ENCODE results near the gene SIK3.

Gene SIK3

GRCh38 chr11:116935514-116935913 lies 162.7 kb downstream of the SIK3 start:
- intact Hi-C loops (cut with DNase I; ENCODE audit: low total_unique reads) = no loop called here
- no peak for DNase-seq
- no peaks in the 10 kb centered on the region for H3K27me3 ChIP-seq
- H3K4me1 ChIP-seq = peaks cover 0 to 17% (median 5%) of the 10 kb centered on the region in 4 donors
- no peaks in the 10 kb centered on the region for H3K9me3 ChIP-seq
- H3K36me3 ChIP-seq = peaks cover 0 to 14% (median 3%) of the 10 kb centered on the region in 3 donors
- TF ChIP-seq, protein P1, sequence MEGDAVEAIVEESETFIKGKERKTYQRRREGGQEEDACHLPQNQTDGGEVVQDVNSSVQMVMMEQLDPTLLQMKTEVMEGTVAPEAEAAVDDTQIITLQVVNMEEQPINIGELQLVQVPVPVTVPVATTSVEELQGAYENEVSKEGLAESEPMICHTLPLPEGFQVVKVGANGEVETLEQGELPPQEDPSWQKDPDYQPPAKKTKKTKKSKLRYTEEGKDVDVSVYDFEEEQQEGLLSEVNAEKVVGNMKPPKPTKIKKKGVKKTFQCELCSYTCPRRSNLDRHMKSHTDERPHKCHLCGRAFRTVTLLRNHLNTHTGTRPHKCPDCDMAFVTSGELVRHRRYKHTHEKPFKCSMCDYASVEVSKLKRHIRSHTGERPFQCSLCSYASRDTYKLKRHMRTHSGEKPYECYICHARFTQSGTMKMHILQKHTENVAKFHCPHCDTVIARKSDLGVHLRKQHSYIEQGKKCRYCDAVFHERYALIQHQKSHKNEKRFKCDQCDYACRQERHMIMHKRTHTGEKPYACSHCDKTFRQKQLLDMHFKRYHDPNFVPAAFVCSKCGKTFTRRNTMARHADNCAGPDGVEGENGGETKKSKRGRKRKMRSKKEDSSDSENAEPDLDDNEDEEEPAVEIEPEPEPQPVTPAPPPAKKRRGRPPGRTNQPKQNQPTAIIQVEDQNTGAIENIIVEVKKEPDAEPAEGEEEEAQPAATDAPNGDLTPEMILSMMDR (IDR thresholded peaks at IDR 0.05) = no peak
- H3K27ac ChIP-seq = no peak overlapping the region
- H3K4me3 ChIP-seq = no peak overlapping the region

DNA sequence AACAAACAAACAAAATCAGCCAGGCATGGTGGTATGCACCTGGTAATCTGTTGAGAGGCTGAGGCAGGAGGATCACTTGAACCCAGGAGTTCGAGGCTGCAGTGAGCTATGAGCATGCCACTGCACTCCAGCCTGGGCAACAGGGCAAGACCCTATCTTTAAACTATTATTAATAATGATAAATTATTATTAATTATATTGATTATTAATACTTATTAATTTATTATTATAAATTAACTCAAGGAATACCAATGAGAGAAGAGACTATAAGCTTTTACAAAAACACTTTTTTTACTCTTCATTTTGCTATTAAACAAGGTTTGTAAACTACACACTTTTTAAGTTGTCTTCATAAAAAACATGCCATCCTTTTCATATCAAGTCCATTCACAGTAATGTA lies 163.1 kb downstream of the SIK3 start:
- TF ChIP-seq, protein P1 (IDR thresholded peaks at IDR 0.05) = no peak
- H3K4me3 ChIP-seq = no peak overlapping the region
- no peaks in the 10 kb centered on the region for H3K9me3 ChIP-seq
- peaks cover 0 to 21% (median 7%) of the 10 kb centered on the region in 4 donors for H3K4me1 ChIP-seq
- H3K27me3 ChIP-seq = no peaks in the 10 kb centered on the region
- intact Hi-C loops (cut with DNase I; ENCODE audit: low total_unique reads) = no loop called here
- H3K27ac ChIP-seq = no peak overlapping the region
- no peak for DNase-seq
- H3K36me3 ChIP-seq = peaks cover 0 to 14% (median 3%) of the 10 kb centered on the region in 3 donors

DNA sequence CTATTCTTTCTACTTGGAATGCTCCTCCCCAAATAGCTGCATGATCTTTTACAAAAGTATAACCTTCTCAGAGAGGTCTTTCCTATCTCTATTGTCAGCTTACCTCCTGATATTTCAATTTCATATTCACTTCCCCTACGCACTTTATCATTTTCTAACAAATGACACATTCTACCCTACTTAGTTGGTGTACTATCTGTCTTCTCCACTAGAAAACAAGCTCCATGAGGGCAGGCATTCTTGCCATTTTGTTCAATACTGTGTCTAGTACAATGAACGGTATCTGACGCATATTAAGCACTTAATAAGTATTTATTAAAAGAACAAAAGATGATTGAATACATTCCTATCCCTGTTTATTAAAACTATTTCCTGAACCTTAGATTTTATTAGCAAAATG lies 164.3 kb downstream of the SIK3 start:
- TF ChIP-seq, protein P1 (IDR thresholded peaks at IDR 0.05) = no peak
- Histone ChIP-seq H3K9me3 (no peaks in the 10 kb centered on the region), H3K27me3 (no peaks in the 10 kb centered on the region)

GRCh38 chr11:116932181-116932580 lies 166.0 kb downstream of the SIK3 start:
- TF ChIP-seq, protein P1 (IDR thresholded peaks at IDR 0.05) = no peak
- no peak overlapping the region for H3K27ac ChIP-seq
- H3K36me3 ChIP-seq = peaks cover 0 to 13% (median 3%) of the 10 kb centered on the region in 3 donors
- DNase-seq = no peak
- H3K27me3 ChIP-seq = no peaks in the 10 kb centered on the region
- no peaks in the 10 kb centered on the region for H3K9me3 ChIP-seq
- no peak overlapping the region for H3K4me3 ChIP-seq
- peaks cover 0 to 35% (median 17%) of the 10 kb centered on the region in 4 donors for H3K4me1 ChIP-seq
- intact Hi-C loops (cut with DNase I; ENCODE audit: low total_unique reads) = no loop called here

More for the DNA sequence above, 164.3 kb downstream of the SIK3 start:
- Histone ChIP-seq H3K4me1 (peaks cover 0 to 33% (median 14%) of the 10 kb centered on the region in 4 donors), H3K36me3 (peaks cover 0 to 14% (median 3%) of the 10 kb centered on the region in 3 donors), H3K4me3 (no peak overlapping the region), H3K27ac (no peak overlapping the region)
- DNase-seq = no peak
- intact Hi-C loops (cut with DNase I; ENCODE audit: low total_unique reads) = no loop called here

DNA sequence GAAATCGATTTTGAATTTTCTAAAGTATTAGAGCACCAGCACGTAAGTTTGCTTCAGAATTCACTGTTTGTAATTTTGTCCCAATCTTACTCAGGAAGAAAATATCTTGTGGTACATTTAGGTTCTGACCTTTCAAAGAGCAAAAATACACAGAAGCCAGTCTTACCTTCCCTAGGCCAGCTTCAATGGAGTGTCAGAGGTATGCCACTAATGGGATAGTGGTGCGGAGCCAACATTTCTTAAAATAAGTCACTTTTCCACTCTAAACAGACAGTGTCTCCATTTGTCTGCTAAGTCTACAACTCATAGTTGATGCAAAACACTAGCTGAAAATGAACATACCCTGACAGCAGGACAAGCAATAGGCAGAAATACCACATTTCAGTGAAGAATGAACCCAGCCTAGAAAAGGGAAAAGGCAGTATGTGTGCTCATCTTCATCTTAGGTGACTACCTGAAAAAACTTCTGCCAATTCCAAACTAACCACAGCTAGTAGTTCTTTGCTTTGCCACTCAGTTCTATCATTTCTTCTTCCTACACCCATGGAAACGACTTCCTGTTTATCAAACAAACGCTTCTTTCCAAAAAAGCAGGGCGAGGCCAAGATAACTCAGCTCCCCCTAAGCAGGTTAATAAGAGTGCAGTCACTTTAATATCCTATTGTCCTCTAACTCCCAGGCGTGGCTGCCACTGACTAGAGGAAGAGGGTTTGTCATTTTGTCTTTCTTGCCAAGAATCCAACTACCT lies 166.8 kb downstream of the SIK3 start:
- peaks cover 0 to 35% (median 17%) of the 10 kb centered on the region in 4 donors for H3K4me1 ChIP-seq
- intact Hi-C loops (cut with DNase I; ENCODE audit: low total_unique reads) = no loop called here
- TF ChIP-seq, protein P1 (IDR thresholded peaks at IDR 0.05) = no peak
- no peak overlapping the region for H3K4me3 ChIP-seq
- peaks cover 6 to 10% (median 8%) of the 10 kb centered on the region in 3 donors for H3K36me3 ChIP-seq
- H3K9me3 ChIP-seq = no peaks in the 10 kb centered on the region
- no peak for DNase-seq
- peak overlapping the region in 1 of 2 donors; percentile 11 for H3K27ac ChIP-seq
- H3K27me3 ChIP-seq = no peaks in the 10 kb centered on the region
